NB4 (cell line): Measurements from ENCODE around the gene LCT.

Source experiments
- MYC ChIP-seq: IDR thresholded peaks from 2 replicates; pipeline ENCODE4 v1.6.1; 2011; ENCODE audit warnings: low read depth, low read length
- TF ChIP-seq, protein P1 (sequence below): IDR thresholded peaks from one replicate; pipeline ENCODE4 v1.5.1; 2012; ENCODE audit warnings: low read depth, low read length

DNA sequence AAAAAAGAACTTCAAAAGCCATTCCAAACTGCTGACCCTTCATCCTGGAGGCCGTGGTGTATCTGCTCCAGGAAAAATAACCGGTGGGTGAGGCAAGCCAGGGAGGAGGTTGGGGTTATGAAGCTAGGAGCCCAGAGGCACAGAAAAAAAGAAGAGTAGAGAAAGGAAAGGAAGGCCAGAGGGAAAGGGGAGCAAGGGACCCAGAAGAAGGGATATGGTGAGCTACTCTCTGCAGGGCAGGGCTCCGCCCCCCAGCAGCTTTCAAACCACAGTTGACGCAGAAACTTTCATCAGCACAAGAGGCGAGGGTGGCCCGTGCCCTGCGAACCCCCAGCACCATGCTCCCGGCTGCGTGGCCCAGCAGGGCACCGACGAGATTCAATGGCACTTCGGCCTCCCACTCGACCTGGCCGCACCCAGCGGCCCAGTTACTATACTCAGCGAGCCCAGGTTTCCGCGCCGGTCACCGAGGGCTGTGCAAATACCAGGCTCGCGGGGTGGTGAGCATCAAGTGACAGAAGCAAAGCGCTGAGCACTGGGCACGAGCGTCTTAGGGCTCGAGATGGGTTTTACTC is 38.6 kb upstream of the LCT start:
- TF ChIP-seq, protein P1, sequence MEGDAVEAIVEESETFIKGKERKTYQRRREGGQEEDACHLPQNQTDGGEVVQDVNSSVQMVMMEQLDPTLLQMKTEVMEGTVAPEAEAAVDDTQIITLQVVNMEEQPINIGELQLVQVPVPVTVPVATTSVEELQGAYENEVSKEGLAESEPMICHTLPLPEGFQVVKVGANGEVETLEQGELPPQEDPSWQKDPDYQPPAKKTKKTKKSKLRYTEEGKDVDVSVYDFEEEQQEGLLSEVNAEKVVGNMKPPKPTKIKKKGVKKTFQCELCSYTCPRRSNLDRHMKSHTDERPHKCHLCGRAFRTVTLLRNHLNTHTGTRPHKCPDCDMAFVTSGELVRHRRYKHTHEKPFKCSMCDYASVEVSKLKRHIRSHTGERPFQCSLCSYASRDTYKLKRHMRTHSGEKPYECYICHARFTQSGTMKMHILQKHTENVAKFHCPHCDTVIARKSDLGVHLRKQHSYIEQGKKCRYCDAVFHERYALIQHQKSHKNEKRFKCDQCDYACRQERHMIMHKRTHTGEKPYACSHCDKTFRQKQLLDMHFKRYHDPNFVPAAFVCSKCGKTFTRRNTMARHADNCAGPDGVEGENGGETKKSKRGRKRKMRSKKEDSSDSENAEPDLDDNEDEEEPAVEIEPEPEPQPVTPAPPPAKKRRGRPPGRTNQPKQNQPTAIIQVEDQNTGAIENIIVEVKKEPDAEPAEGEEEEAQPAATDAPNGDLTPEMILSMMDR = no peak
- peak; percentile 86 for TF ChIP-seq MYC
